ENCODE measurements around the gene AP5M1.

AP5M1 gene

DNA sequence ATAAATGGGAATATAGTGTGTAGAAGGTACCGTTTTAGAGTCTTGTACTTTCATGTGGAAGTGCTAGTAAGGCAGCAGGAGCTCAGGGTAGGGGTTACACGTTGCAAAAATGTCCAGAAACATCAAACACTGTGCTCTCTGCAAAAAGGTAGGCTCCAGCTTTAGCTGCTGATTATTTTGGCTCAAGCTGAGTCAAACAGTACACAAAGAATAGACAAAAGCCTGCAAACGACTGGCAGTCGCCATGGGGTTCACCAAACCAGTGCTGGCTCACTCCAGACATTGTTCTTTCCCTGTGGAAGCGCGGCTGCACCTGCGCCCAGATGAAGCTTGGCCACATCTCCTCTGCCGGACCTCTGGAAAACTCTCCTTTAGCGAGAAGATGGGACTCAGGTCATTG, 76.3 kb downstream of the AP5M1 start:
- TF ChIP-seq TOX (CRISPR knock-in tag; IDR thresholded peaks at IDR 0.05; ENCODE audit: borderline replicate concordance) (no peak), ZC3H10 (CRISPR knock-in tag; IDR thresholded peaks at IDR 0.05) (no peak), ISL1 (CRISPR knock-in tag; IDR thresholded peaks at IDR 0.05) (no peak), ESRRG (CRISPR knock-in tag; IDR thresholded peaks at IDR 0.05) (no peak)
- TF ChIP-seq, protein P1, sequence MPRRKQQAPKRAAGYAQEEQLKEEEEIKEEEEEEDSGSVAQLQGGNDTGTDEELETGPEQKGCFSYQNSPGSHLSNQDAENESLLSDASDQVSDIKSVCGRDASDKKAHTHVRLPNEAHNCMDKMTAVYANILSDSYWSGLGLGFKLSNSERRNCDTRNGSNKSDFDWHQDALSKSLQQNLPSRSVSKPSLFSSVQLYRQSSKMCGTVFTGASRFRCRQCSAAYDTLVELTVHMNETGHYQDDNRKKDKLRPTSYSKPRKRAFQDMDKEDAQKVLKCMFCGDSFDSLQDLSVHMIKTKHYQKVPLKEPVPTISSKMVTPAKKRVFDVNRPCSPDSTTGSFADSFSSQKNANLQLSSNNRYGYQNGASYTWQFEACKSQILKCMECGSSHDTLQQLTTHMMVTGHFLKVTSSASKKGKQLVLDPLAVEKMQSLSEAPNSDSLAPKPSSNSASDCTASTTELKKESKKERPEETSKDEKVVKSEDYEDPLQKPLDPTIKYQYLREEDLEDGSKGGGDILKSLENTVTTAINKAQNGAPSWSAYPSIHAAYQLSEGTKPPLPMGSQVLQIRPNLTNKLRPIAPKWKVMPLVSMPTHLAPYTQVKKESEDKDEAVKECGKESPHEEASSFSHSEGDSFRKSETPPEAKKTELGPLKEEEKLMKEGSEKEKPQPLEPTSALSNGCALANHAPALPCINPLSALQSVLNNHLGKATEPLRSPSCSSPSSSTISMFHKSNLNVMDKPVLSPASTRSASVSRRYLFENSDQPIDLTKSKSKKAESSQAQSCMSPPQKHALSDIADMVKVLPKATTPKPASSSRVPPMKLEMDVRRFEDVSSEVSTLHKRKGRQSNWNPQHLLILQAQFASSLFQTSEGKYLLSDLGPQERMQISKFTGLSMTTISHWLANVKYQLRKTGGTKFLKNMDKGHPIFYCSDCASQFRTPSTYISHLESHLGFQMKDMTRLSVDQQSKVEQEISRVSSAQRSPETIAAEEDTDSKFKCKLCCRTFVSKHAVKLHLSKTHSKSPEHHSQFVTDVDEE (CRISPR knock-in tag; IDR thresholded peaks at IDR 0.05), result no peak
- TF ChIP-seq, protein P2, sequence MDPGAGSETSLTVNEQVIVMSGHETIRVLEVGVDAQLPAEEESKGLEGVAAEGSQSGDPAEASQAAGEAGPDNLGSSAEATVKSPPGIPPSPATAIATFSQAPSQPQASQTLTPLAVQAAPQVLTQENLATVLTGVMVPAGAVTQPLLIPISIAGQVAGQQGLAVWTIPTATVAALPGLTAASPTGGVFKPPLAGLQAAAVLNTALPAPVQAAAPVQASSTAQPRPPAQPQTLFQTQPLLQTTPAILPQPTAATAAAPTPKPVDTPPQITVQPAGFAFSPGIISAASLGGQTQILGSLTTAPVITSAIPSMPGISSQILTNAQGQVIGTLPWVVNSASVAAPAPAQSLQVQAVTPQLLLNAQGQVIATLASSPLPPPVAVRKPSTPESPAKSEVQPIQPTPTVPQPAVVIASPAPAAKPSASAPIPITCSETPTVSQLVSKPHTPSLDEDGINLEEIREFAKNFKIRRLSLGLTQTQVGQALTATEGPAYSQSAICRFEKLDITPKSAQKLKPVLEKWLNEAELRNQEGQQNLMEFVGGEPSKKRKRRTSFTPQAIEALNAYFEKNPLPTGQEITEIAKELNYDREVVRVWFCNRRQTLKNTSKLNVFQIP (CRISPR knock-in tag; IDR thresholded peaks at IDR 0.05; ENCODE audit: borderline replicate concordance, low read depth), result no peak
- ATAC-seq, result no peak

DNA sequence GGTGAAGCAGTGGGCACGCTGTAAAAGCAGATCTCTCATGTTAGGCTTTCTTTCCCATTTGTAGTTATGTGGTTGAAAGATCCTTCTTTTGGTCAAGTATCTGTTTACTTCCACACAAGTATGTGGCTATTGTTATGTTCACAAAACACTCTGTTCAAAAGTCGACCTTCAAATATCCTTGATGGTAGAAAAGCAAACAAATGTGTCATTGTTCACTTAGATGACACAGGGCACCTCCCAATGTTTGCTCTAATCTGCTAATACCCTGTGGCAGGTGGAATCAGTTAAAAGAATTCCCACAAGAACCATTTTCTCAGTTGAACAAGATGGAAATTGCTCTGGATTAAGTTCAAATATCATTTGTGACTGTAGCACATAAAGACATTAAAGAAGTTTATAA, 78.0 kb downstream of the AP5M1 start:
- TF ChIP-seq ZC3H10 (CRISPR knock-in tag; IDR thresholded peaks at IDR 0.05) (no peak), ZNF8 (CRISPR knock-in tag; IDR thresholded peaks at IDR 0.05) (no peak), ZFP3 (CRISPR knock-in tag; IDR thresholded peaks at IDR 0.05) (no peak), ZNF70 (CRISPR knock-in tag; IDR thresholded peaks at IDR 0.05) (no peak), TCF4 (CRISPR knock-in tag; IDR thresholded peaks at IDR 0.05; ENCODE audit: borderline replicate concordance) (no peak), CSDC2 (CRISPR knock-in tag; IDR thresholded peaks at IDR 0.05) (no peak), OSR1 (CRISPR knock-in tag; IDR thresholded peaks at IDR 0.05) (no peak), GLIS3 (CRISPR knock-in tag; IDR thresholded peaks at IDR 0.05) (no peak), PPARA (CRISPR knock-in tag; IDR thresholded peaks at IDR 0.05; ENCODE audit: borderline replicate concordance) (no peak), BACH2 (CRISPR knock-in tag; IDR thresholded peaks at IDR 0.05; ENCODE audit: borderline replicate concordance) (no peak), ARNTL (CRISPR knock-in tag; IDR thresholded peaks at IDR 0.05; ENCODE audit: borderline replicate concordance, low read depth) (no peak), ISL1 (CRISPR knock-in tag; IDR thresholded peaks at IDR 0.05) (no peak), ZFP30 (CRISPR knock-in tag; IDR thresholded peaks at IDR 0.05) (no peak), ZNF565 (CRISPR knock-in tag; conservative IDR thresholded peaks at IDR 0.05; ENCODE audit: low read depth) (no peak), RARB (CRISPR knock-in tag; IDR thresholded peaks at IDR 0.05) (no peak)
- TF ChIP-seq, protein P3, sequence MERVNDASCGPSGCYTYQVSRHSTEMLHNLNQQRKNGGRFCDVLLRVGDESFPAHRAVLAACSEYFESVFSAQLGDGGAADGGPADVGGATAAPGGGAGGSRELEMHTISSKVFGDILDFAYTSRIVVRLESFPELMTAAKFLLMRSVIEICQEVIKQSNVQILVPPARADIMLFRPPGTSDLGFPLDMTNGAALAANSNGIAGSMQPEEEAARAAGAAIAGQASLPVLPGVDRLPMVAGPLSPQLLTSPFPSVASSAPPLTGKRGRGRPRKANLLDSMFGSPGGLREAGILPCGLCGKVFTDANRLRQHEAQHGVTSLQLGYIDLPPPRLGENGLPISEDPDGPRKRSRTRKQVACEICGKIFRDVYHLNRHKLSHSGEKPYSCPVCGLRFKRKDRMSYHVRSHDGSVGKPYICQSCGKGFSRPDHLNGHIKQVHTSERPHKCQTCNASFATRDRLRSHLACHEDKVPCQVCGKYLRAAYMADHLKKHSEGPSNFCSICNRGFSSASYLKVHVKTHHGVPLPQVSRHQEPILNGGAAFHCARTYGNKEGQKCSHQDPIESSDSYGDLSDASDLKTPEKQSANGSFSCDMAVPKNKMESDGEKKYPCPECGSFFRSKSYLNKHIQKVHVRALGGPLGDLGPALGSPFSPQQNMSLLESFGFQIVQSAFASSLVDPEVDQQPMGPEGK (CRISPR knock-in tag; IDR thresholded peaks at IDR 0.05; ENCODE audit: borderline replicate concordance), result no peak
- TF ChIP-seq, protein P1 (CRISPR knock-in tag; IDR thresholded peaks at IDR 0.05), result no peak

More for the DNA sequence above, 78.0 kb downstream of the AP5M1 start:
- ATAC-seq, result no peak

Measured in SK-N-SH treated with all-trans-retinoic acid at 6 μM for 48 hours (cell line).